Suprapubic skin (tissue), 3 donors: Measurements from ENCODE around the gene COLGALT1.

Experiments
- CTCF ChIP-seq, 2 donors: fragments of 200-600 bp in 1 of 2; fragments of 450-650 bp in 1 of 2; sonication (generic) in 1 of 2; IDR thresholded peaks; one replicate each; pipeline ENCODE4 v1.5.1; 2016 to 2019; ENCODE audit warnings: antibody characterized with exemption in 2 of 2, mild to moderate bottlenecking in 1 of 2, moderate library complexity in 1 of 2
- EP300 ChIP-seq: sonication (generic); formaldehyde crosslinking; IDR thresholded peaks from one replicate; pipeline ENCODE4 v1.6.1; 2017; ENCODE audit warnings: antibody characterized with exemption
- POLR2A ChIP-seq, 2 donors: fragments of 450-650 bp; IDR thresholded peaks; one replicate each; pipeline ENCODE4 v1.6.1; 2017; ENCODE audit warnings: antibody characterized with exemption in 2 of 2, mild to moderate bottlenecking in 2 of 2, moderate library complexity in 2 of 2

DNA sequence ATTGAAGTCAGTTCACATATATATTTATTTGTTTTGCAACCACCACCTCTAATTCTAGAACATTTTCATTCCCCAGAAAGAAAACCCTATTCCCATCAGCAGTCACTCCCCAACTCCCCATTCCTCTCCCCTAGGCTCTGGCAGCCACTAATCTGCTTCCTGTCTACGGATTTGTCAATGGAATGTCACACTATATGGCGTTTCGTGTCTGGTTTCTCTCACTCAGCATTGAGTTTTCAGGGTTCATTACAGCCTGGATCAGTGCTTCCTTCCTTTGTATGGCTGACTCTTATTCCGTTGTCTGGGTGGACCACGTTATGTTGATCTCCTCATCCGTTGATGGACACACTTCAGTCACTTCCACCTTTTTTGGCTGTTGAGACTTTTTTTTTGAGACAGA lies 9.3 kb downstream of the COLGALT1 start:
- no peak for TF ChIP-seq CTCF (IDR thresholded peaks at IDR 0.05)
- TF ChIP-seq EP300 = no peak
- no peak for TF ChIP-seq POLR2A (IDR thresholded peaks at IDR 0.05)
